GM12892 (cell line): Measurements from ENCODE around the gene HTRA2.
A peak's percentile ranks its signal among the peaks of the same experiment; 100 is the strongest.

ENCODE experiments used
- DNase-seq: peaks from one replicate; pipeline ENCODE4 v3.0.0; 2011; ENCODE audit not compliant: insufficient read length
- FAIRE-seq: peaks from 2 replicates; lab custom pipeline; 2011; peaks lifted over from hg19 to GRCh38; lab: Jason Lieb, UNC
- POLR2A ChIP-seq: IDR thresholded peaks from 2 replicates; pipeline ENCODE4 v1.6.1; 2011; ENCODE audit warnings: low read depth, low read length, control low read depth
- POLR2AphosphoS5 ChIP-seq: IDR thresholded peaks from 2 replicates; pipeline ENCODE4 v1.6.1; 2011; ENCODE audit warnings: low read depth, low read length, control low read depth
- TAF1 ChIP-seq: IDR thresholded peaks from 2 replicates; pipeline ENCODE4 v1.6.1; 2011; ENCODE audit warnings: low read depth, mild to moderate bottlenecking, control low read depth, low read length, borderline replicate concordance

The HTRA2 gene

GRCh38 chr2:74526649-74527230, 3.0 kb upstream of the HTRA2 start:
- DNase-seq (no peak), FAIRE-seq (no peak)
- TF ChIP-seq TAF1 (no peak), POLR2AphosphoS5 (no peak)

- no peak for DNase-seq
- TF ChIP-seq TAF1 (no peak), POLR2A (no peak), POLR2AphosphoS5 (peak; percentile 19; the same call in 1 of the 2 replicates)
- no peak for FAIRE-seq
These were observed 2.0 kb upstream of the HTRA2 start for GRCh38 chr2:74527741-74528140.

- FAIRE-seq = no peak
- TF ChIP-seq TAF1 (no peak), POLR2AphosphoS5 (no peak), POLR2A (no peak)
- no peak for DNase-seq
These were observed 955 bp upstream of the HTRA2 start for GRCh38 chr2:74528600-74529356.

- DNase-seq (no peak), FAIRE-seq (peak; percentile 92)
- TF ChIP-seq TAF1 (peak; percentile 57), POLR2A (peak; percentile 68), POLR2AphosphoS5 (peak; percentile 52; the same call in 1 of the 2 replicates)
These were observed 780 bp downstream of the HTRA2 start for GRCh38 chr2:74530239-74531187.

GRCh38 chr2:74531666-74532065, 1.9 kb downstream of the HTRA2 start:
- DNase-seq (no peak), FAIRE-seq (no peak)
- TF ChIP-seq POLR2AphosphoS5 = no peak
- TF ChIP-seq TAF1 = no peak
- no peak for TF ChIP-seq POLR2A

- DNase-seq (no peak), FAIRE-seq (no peak)
- TF ChIP-seq POLR2A = no peak
- no peak for TF ChIP-seq POLR2AphosphoS5
- no peak for TF ChIP-seq TAF1
These were observed 2.5 kb downstream of the HTRA2 start for GRCh38 chr2:74532222-74532621.

- DNase-seq = no peak
- TF ChIP-seq POLR2A = peak; percentile 42; the same call in 1 of the 2 replicates
- TF ChIP-seq POLR2AphosphoS5 = 0 out of 2 replicates have a peak, but pooled peaks have one; percentile 45
- no peak for TF ChIP-seq TAF1
- FAIRE-seq = no peak
These were observed 3.7 kb downstream of the HTRA2 start for GRCh38 chr2:74533464-74533863.

GRCh38 chr2:74534411-74534810, 4.7 kb downstream of the HTRA2 start:
- FAIRE-seq (no peak), DNase-seq (no peak)
- peak; percentile 44 for TF ChIP-seq POLR2AphosphoS5
- TF ChIP-seq POLR2A = 0 out of 2 replicates have a peak, but pooled peaks have one; percentile 12
- no peak for TF ChIP-seq TAF1

- TF ChIP-seq POLR2AphosphoS5 (no peak), POLR2A (no peak), TAF1 (no peak)
- no peak for FAIRE-seq
- no peak for DNase-seq
These were observed 5.8 kb downstream of the HTRA2 start for GRCh38 chr2:74535440-74535965.

GRCh38 chr2:74536166-74536950, 6.6 kb downstream of the HTRA2 start:
- TF ChIP-seq TAF1 (no peak), POLR2A (no peak), POLR2AphosphoS5 (no peak)
- no peak for FAIRE-seq
- DNase-seq = no peak
